Upper lobe of left lung (tissue), 4 donors: ENCODE data around the gene HTR2C.

Source experiments
- CTCF ChIP-seq, 6 experiments: fragments of 450-650 bp in 4 of 6; fragments of 200-600 bp in 2 of 6; sonication (generic) in 2 of 6; IDR thresholded peaks; one replicate each; pipeline ENCODE4 v1.5.1; 2016 to 2019; ENCODE audit warnings: antibody characterized with exemption in 6 of 6
- POLR2A ChIP-seq, 4 donors: fragments of 450-650 bp; IDR thresholded peaks; one replicate each; pipeline ENCODE4 v1.5.1; 2016 to 2017; ENCODE audit warnings: antibody characterized with exemption in 4 of 4, mild to moderate bottlenecking in 2 of 4
- POLR2AphosphoS5 ChIP-seq, 2 donors: sonication (generic); formaldehyde crosslinking; IDR thresholded peaks; one replicate each; pipeline ENCODE4 v1.5.1; 2017; ENCODE audit warnings: antibody characterized with exemption in 2 of 2

GRCh38 chrX:114635986-114636385 is 52.1 kb downstream of the HTR2C start:
- TF ChIP-seq POLR2A (IDR thresholded peaks at IDR 0.05) (no peak), CTCF (IDR thresholded peaks at IDR 0.05) (no peak), POLR2AphosphoS5 (IDR thresholded peaks at IDR 0.05) (no peak)
